Activated naive CD4-positive, alpha-beta T cell treated with anti-CD3 and anti-CD28 coated beads for 36 hours (primary cell): ENCODE results near the gene LAMA2. TPM values are rescaled to one million over a fixed set of nuclear protein-coding genes. Genes with fewer than 3 reads are reported as not detected.

ENCODE experiments used
- CTCF ChIA-PET: fragments of 350-600 bp; sonication (Branson Sonifier 250); formaldehyde crosslinking; loops from one replicate; lab custom pipeline; 2021; ENCODE audit warnings: antibody characterized with exemption; lab: Charles Lee
- DNase-seq: peaks from one replicate; pipeline ENCODE4 v3.0.0-alpha.2; 2020
- H3K27ac Mint-ChIP-seq: one replicate; pipeline ENCODE4 v1.8.0; 2021; ENCODE audit warnings: mild to moderate bottlenecking, mixed read lengths
- H3K27me3 Mint-ChIP-seq: one replicate; pipeline ENCODE4 v1.8.0; 2021; ENCODE audit warnings: low read depth, mixed read lengths
- H3K36me3 Mint-ChIP-seq: one replicate; pipeline ENCODE4 v1.8.0; 2021; ENCODE audit warnings: low read depth, mixed read lengths
- H3K4me1 Mint-ChIP-seq: one replicate; pipeline ENCODE4 v1.8.0; 2021; ENCODE audit warnings: low read depth, mixed read lengths
- H3K4me3 Mint-ChIP-seq: one replicate; pipeline ENCODE4 v1.8.0; 2021; ENCODE audit warnings: mild to moderate bottlenecking, moderate library complexity, mixed read lengths
- H3K9me3 Mint-ChIP-seq: one replicate; pipeline ENCODE4 v1.8.0; 2021; ENCODE audit warnings: mixed read lengths
- intact Hi-C: fragments of 100-400 bp; cut with micrococcal nuclease; formaldehyde crosslinking; loops from one replicate; pipeline ENCODE4 v1.15.1; 2023
- total RNA-seq, 2 experiments: library from RNA; stranded (reverse); gene quantifications; one replicate each; pipeline ENCODE4 v1.2.3, GENCODE V29; 2021

The LAMA2 gene, protein sequence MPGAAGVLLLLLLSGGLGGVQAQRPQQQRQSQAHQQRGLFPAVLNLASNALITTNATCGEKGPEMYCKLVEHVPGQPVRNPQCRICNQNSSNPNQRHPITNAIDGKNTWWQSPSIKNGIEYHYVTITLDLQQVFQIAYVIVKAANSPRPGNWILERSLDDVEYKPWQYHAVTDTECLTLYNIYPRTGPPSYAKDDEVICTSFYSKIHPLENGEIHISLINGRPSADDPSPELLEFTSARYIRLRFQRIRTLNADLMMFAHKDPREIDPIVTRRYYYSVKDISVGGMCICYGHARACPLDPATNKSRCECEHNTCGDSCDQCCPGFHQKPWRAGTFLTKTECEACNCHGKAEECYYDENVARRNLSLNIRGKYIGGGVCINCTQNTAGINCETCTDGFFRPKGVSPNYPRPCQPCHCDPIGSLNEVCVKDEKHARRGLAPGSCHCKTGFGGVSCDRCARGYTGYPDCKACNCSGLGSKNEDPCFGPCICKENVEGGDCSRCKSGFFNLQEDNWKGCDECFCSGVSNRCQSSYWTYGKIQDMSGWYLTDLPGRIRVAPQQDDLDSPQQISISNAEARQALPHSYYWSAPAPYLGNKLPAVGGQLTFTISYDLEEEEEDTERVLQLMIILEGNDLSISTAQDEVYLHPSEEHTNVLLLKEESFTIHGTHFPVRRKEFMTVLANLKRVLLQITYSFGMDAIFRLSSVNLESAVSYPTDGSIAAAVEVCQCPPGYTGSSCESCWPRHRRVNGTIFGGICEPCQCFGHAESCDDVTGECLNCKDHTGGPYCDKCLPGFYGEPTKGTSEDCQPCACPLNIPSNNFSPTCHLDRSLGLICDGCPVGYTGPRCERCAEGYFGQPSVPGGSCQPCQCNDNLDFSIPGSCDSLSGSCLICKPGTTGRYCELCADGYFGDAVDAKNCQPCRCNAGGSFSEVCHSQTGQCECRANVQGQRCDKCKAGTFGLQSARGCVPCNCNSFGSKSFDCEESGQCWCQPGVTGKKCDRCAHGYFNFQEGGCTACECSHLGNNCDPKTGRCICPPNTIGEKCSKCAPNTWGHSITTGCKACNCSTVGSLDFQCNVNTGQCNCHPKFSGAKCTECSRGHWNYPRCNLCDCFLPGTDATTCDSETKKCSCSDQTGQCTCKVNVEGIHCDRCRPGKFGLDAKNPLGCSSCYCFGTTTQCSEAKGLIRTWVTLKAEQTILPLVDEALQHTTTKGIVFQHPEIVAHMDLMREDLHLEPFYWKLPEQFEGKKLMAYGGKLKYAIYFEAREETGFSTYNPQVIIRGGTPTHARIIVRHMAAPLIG (N-terminal part only)
- total RNA-seq, result 1 to 10 TPM in 1 of 2 experiments, under 1 TPM in 1; 0.86 to 2.2 TPM

GRCh38 chr6:128882991-128883611 is at the start of gene LAMA2:
Gene LAMA2 (plus strand): TSS chr6:128883138. CDS start chr6:128883246, 108 bp downstream.
- peak; percentile 6 for DNase-seq
- H3K36me3 Mint-ChIP-seq, result no peaks in the 10 kb centered on the region
- peaks cover 31% of the 10 kb centered on the region for H3K27me3 Mint-ChIP-seq
- intact Hi-C loops, result no loop called here
- H3K4me1 Mint-ChIP-seq, result peaks cover 6% of the 10 kb centered on the region
- CTCF ChIA-PET, result no interaction called here
- H3K9me3 Mint-ChIP-seq, result no peaks in the 10 kb centered on the region
- H3K4me3 Mint-ChIP-seq, result peak within 1 kb of the TSS; percentile 22
- H3K27ac Mint-ChIP-seq, result no peak within 1 kb of the TSS

DNA sequence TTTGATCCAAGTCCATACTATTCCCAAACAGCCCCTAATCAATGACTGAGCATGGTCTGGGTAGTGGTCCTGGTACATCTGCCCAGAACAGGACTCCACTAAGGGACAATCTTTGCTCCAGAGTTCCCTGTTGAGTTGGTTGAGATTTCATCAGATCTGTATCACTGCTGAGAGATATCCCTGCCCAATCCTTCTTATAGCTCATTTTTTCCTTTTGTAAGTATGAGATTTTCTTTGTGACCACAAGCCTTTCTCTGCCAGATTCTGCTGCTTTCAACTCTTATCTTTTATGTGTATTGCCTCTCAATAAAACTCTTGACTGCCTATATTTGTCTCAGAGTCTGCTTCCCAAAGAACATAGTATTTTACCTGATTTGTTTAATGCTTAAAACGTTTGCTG is 46.2 kb upstream of the LAMA2 start:
- intact Hi-C loops, result no loop called here
- Mint-ChIP-seq H3K27me3 (peaks cover 4% of the 10 kb centered on the region), H3K27ac (no peak overlapping the region), H3K4me3 (no peak overlapping the region), H3K9me3 (peaks cover 6% of the 10 kb centered on the region), H3K4me1 (no peaks in the 10 kb centered on the region), H3K36me3 (no peaks in the 10 kb centered on the region)
- CTCF ChIA-PET, result no interaction called here
- no peak for DNase-seq

GRCh38 chr6:128841518-128841917 is 41.4 kb upstream of the LAMA2 start:
- H3K36me3 Mint-ChIP-seq, result no peaks in the 10 kb centered on the region
- no peaks in the 10 kb centered on the region for H3K9me3 Mint-ChIP-seq
- no peak overlapping the region for H3K4me3 Mint-ChIP-seq
- DNase-seq, result no peak
- no peak overlapping the region for H3K27ac Mint-ChIP-seq
- no peaks in the 10 kb centered on the region for H3K4me1 Mint-ChIP-seq
- CTCF ChIA-PET, result no interaction called here
- H3K27me3 Mint-ChIP-seq, result peaks cover 2% of the 10 kb centered on the region
- intact Hi-C loops, result no loop called here

- H3K4me1 Mint-ChIP-seq, result no peaks in the 10 kb centered on the region
- no peaks in the 10 kb centered on the region for H3K36me3 Mint-ChIP-seq
- H3K27me3 Mint-ChIP-seq, result peaks cover 2% of the 10 kb centered on the region
- no peak for DNase-seq
- no peak overlapping the region for H3K27ac Mint-ChIP-seq
- CTCF ChIA-PET, result no interaction called here
- H3K4me3 Mint-ChIP-seq, result no peak overlapping the region
- no peaks in the 10 kb centered on the region for H3K9me3 Mint-ChIP-seq
- intact Hi-C loops, result no loop called here
These were observed 38.3 kb upstream of the LAMA2 start for GRCh38 chr6:128844598-128844997.

GRCh38 chr6:128847431-128848210 is 35.3 kb upstream of the LAMA2 start:
- CTCF ChIA-PET, result no interaction called here
- Mint-ChIP-seq H3K4me1 (no peaks in the 10 kb centered on the region), H3K27me3 (peaks cover 2% of the 10 kb centered on the region), H3K9me3 (no peaks in the 10 kb centered on the region), H3K36me3 (no peaks in the 10 kb centered on the region), H3K4me3 (no peak overlapping the region), H3K27ac (no peak overlapping the region)
- DNase-seq, result no peak
- intact Hi-C loops, result no loop called here

GRCh38 chr6:128848212-128848935 is 34.6 kb upstream of the LAMA2 start:
- CTCF ChIA-PET, result no interaction called here
- DNase-seq, result no peak
- H3K27ac Mint-ChIP-seq, result no peak overlapping the region
- H3K36me3 Mint-ChIP-seq, result no peaks in the 10 kb centered on the region
- no peaks in the 10 kb centered on the region for H3K4me1 Mint-ChIP-seq
- H3K9me3 Mint-ChIP-seq, result no peaks in the 10 kb centered on the region
- H3K27me3 Mint-ChIP-seq, result peaks cover 2% of the 10 kb centered on the region
- intact Hi-C loops, result no loop called here
- H3K4me3 Mint-ChIP-seq, result no peak overlapping the region

DNA sequence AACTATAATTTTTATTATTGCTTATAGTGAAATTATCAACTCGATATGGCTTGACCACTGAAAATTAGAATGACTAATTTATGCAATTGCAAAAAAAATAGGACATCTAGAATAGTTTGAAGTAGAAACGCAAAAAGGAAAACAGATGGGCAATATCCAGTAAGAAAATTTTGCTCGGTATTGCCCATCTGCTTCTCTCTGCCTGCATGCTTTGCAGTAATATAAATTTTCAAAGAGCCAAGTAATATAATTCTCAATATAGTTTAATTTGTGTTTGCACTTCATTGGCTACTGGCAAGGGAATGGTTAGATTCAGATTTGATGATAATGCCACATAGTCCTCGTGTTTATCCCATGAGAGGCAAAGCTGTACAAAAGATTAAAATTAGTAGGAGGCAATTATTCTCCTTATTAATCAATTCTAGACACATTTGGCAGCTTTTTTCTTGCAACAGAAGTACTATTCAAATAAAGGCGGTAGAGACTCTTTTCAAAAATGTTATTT is 27.3 kb upstream of the LAMA2 start:
- Mint-ChIP-seq H3K9me3 (peaks cover 2% of the 10 kb centered on the region), H3K4me1 (no peaks in the 10 kb centered on the region), H3K36me3 (no peaks in the 10 kb centered on the region), H3K27me3 (peaks cover 2% of the 10 kb centered on the region), H3K4me3 (no peak overlapping the region), H3K27ac (no peak overlapping the region)
- CTCF ChIA-PET, result no interaction called here
- DNase-seq, result no peak
- intact Hi-C loops, result no loop called here

DNA sequence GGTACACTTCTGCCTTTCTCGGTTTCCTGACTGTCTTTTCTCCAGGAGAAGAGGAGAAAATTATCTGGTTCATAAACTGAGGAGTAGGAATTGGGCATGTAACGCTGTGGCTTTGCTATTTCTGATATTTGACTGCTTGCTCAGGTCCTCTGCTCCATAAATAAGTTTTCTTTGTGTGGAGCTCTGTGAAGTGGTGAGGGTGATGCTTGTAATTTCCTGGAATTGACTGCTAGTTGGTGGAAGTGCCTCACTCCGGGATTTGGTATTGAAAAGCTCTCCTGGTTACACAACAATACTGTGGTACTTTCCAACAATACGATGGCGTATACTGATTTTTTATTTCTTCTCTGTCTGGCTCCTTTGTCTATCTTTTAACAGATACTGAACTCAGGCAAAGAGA is 25.1 kb upstream of the LAMA2 start:
- DNase-seq, result no peak

GRCh38 chr6:128860782-128861181 is 22.2 kb upstream of the LAMA2 start:
- no peaks in the 10 kb centered on the region for H3K4me1 Mint-ChIP-seq

More for the DNA sequence above, 25.1 kb upstream of the LAMA2 start:
- Mint-ChIP-seq H3K27ac (no peak overlapping the region), H3K4me1 (no peaks in the 10 kb centered on the region), H3K9me3 (peaks cover 14% of the 10 kb centered on the region), H3K36me3 (no peaks in the 10 kb centered on the region), H3K4me3 (no peak overlapping the region), H3K27me3 (no peaks in the 10 kb centered on the region)
- CTCF ChIA-PET, result interaction anchor here (0.7 kb wide), 1 partner anchor 93 kb away, joined by 3 read pairs; no protein-coding TSS in a partner anchor
- intact Hi-C loops, result no loop called here

GRCh38 chr6:128863983-128864382 is 19.0 kb upstream of the LAMA2 start:
- CTCF ChIA-PET, result no interaction called here
- H3K4me1 Mint-ChIP-seq, result no peaks in the 10 kb centered on the region

More at GRCh38 chr6:128860782-128861181, 22.2 kb upstream of the LAMA2 start:
- no peak overlapping the region for H3K4me3 Mint-ChIP-seq
- peaks cover 14% of the 10 kb centered on the region for H3K9me3 Mint-ChIP-seq
- CTCF ChIA-PET, result no interaction called here
- H3K27me3 Mint-ChIP-seq, result no peaks in the 10 kb centered on the region
- H3K27ac Mint-ChIP-seq, result no peak overlapping the region
- intact Hi-C loops, result no loop called here
- no peak for DNase-seq
- H3K36me3 Mint-ChIP-seq, result no peaks in the 10 kb centered on the region

More at GRCh38 chr6:128863983-128864382, 19.0 kb upstream of the LAMA2 start:
- intact Hi-C loops, result no loop called here
- no peak for DNase-seq
- Mint-ChIP-seq H3K36me3 (no peaks in the 10 kb centered on the region), H3K27ac (no peak overlapping the region), H3K4me3 (no peak overlapping the region), H3K27me3 (peaks cover 6% of the 10 kb centered on the region), H3K9me3 (peaks cover 14% of the 10 kb centered on the region)
